NCI-H2196 treated with DMSO at 0.1 percent for 48 hours (cell line): Measurements from ENCODE around the gene PTCD2.
"Not testable (repeated sequence)": the region's sequence is repeated elsewhere in the genome, so short reads cannot be mapped to it uniquely, and the experiment has no call there.

Source experiments
- DNase-seq: peaks from one replicate; lab custom pipeline; 2025; ENCODE audit not compliant: unreplicated experiment; lab: John Stamatoyannopoulos, UW

The PTCD2 gene

DNA sequence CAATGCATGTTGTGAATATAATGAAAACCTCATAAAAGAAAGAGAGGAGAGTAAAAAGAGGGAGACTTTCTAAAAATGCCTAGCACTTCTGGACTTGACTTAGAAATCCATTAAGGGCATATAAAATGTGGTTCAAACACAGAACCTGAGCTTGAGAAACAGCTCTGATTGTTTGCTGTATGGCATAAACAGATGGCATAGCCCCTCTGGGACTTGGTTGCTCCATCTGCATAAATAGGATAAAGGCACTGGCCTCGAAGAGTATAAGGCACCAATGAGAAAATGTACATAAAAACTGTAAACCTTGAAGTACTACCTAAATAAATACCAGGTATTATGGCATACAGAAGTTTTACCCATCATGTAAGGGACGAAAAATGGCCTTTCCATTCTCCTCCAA is 23.9 kb upstream of the PTCD2 start:
- DNase-seq, result no peak

DNA sequence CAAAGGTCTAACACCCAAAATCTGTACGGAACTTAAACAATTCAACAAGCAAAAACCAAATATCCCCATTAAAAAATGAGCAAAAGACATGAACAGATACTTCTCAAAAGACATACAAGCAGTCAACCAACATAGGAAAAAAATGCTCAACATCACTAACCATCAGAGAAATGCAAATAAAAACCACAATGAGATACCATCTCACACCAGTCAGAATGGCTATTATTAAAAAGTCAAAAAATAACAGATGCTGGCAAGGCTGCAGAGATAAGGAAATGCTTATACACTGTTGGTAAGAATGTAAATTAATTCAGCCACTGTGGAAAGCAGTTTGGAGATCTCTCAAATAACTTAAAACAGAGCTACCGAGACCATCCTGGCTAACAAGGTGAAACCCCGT is 22.0 kb upstream of the PTCD2 start:
- not testable (repeated sequence) for DNase-seq

GRCh38 chr5:72298711-72299110 is 21.5 kb upstream of the PTCD2 start:
- DNase-seq, result no peak

- no peak for DNase-seq
Measured at GRCh38 chr5:72300590-72301339, 19.4 kb upstream of the PTCD2 start.

DNA sequence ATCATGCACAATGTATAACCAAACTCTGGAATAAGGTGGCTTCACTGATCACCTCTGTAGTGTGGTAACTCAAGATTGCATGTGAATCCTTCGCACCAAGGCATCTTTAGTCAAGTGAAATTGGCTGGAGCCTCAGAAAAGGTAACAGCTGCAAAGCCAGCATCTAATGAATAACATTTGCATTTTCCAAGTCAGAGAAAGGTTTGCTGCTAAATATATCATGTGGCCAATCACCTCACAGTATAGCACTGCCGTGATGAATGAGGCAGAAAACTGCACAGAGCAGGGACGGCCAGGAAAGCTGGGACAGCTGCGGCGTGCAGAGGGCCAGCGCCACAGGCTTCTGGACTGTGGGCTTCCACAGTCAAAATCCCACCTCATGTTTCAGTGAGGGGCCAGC is 18.6 kb upstream of the PTCD2 start:
- DNase-seq, result no peak

- DNase-seq, result no peak
Measured at GRCh38 chr5:72302171-72302570, 18.0 kb upstream of the PTCD2 start.

DNA sequence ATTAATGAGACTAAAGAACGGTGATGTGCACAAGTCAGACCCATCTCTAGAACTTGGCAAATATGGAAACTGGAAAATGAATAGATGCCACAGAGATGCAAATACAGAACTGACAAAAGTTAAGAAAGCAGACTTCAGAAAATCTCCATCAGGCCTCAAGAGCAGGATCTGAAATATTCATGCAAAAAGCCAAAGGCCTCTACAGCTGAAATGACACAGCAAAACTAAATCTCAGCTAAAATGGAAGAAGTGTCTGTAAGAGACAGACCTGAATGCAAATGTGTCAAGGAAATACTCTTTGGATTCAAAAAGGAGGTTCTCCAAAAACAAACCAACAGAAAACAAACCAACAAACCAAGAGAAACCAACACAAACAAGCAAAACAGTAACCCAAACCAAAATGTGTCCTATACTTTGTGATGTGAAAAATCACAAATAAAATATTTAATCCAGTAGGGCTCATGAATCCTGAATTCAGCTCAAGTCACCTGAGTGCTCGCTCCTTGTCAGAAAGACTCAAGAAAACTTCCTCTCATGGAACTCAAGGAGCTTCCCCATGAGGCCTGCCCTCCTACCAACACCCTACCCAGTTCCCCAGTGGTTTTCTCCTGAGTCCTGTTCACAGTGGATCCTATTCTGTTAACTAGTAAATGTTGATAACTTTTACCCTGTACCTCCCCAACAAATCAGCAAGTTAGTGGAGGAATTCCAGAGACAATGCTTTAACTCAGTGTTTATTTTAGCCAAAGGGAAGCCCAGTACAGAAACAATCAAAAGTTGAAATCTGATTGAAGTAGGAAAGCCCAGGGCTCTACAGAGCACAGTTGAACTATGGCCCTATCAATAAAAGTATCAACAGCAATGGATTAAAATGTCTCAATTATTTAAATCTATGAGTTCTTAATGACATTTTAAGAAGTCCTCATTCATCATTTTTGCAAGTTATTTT is 14.7 kb upstream of the PTCD2 start:
- DNase-seq, result no peak

DNA sequence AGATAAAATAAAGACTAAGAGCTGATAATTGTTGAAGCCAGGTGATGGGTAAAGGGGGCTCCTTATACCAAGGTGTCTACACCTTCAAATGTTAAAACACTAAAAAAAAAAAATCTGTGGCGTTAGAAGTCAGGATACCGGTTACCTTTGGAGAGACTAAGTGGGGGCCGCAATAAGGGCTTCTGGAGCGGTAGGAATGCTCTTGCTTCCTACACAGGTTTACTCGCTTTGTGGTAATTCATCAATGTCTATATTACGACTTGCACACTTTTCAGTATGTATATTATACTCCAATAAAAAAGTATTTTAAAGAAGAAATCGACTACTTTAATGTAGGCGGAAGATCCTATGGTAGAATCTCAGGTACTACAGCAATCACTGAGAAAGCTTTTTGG is 12.6 kb upstream of the PTCD2 start:
- DNase-seq, result no peak

GRCh38 chr5:72307968-72308852 is 12.0 kb upstream of the PTCD2 start:
- DNase-seq, result peak; percentile 65

DNA sequence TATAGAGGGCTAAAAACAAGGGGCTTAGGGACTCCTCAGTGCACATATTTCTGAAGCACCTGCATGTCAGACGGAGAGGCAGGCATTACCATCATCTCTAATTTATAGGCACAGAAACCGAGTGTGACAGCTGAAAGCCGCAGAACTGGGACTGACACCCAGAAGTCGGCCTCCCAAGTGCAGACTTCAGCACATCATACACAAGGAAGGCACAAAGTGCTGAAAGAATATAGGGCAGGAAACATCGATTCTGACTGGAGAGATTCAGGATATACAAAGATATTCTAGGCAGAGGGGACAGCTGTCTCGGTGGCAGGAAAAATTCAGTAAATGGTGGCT is 11.4 kb upstream of the PTCD2 start:
- DNase-seq, result no peak

GRCh38 chr5:72313141-72313540 is 7.0 kb upstream of the PTCD2 start:
- DNase-seq, result no peak

DNA sequence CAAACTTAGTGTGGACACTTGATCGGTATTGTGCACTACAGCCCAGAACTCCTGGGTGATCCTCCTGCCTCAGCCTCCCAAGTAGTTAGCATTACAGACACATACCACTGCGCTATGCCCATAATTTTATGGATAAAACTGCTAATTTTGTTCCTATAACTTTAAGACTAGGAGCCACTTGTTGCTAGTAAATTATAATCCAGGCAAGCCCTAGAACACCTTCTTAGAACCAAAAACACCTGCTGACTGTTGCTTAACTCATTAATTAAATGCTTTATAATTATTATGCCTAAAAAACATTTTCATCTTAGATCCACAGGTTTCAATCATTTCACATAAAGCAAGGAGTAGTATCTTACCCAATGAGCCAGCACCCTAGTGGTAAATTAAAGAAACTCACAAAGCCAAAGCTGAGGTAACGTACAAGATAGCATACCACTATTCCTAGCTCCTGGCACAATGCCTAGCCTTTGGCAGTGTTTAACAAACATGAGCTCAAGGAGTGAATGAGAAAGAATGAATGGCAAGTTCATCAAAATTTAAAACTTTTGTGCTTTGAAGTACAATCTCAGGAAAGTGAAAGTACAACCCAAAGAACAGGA is 5.5 kb upstream of the PTCD2 start:
- peak; percentile 6 for DNase-seq

GRCh38 chr5:72319435-72319975 is 668 bp upstream of the PTCD2 start:
- DNase-seq, result not testable (repeated sequence)

DNA sequence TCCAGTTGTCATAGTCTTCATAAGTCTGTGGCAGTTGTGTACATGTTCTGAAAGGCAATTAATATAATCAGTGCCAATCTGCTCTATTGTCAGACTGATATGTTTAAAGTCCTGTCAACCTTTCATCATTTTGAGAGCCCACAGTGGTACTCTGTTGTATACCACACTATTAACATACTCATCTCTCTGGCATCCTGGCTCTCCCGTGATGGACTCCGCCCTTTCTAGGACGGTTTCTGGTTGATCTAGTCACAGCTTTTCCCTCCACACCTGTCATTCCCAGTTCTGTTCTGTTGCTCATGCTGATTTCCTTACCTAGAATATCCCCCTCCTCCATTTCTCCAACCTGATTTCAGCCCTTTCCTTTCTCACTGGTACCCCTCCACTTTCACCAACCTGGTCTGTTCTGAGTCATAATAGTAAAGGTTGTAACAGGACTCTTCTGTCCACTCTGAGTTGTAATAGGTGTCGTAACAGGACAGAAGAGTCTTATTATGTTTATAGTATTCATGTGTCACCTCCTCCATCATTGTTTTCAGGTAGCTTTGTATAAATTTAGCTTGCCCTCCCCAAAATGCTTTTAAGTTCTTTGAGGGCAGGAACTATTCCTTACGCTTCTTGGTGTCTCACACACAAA is 4.1 kb downstream of the PTCD2 start:
- DNase-seq, result no peak

GRCh38 chr5:72325566-72326305 is 5.6 kb downstream of the PTCD2 start:
- DNase-seq, result no peak

DNA sequence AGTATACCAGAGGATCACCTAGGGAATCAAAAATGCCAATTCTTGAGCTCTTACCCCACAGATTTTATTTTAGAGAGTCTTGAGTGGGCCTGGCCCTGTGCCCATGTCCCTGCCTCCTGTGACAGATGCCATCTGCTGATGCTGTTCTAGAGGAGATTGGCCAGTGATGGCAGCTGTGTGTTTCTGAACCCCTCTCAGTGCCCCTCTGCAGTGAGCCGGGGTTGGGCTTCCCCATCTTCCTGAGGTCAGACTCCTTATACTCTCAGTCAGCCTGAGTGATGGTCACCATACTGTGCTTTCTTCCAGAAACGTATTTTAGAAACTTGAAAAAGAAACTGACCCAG is 6.1 kb downstream of the PTCD2 start:
- DNase-seq, result no peak

- peak; percentile 68 for DNase-seq
Measured at GRCh38 chr5:72328172-72328571, 8.0 kb downstream of the PTCD2 start.

DNA sequence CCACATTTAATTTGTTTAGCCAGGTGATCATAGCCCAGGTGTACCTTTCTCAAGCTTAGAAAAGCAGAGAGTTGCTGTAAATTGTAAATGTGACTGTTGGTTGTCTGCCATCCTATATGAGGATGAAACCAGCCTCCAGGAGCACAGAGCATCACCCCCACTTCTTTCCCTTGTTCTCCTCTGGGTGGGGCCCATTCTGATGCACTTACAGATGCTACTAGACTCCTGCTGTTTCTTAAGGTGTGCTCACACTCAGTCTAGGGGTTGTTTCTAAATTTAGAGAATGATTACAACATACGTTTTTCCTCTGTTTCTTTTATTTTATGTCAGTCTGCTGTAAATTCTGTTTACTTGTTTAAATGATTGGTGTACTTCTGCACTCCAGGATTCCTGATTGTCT is 10.5 kb downstream of the PTCD2 start:
- no peak for DNase-seq

- no peak for DNase-seq
Measured at GRCh38 chr5:72337159-72337558, 17.0 kb downstream of the PTCD2 start.
